GM10847 (cell line): ENCODE results near the gene KIF26B.

Source experiments
- POLR2A ChIP-seq: IDR thresholded peaks from 2 replicates; pipeline ENCODE4 v1.6.1; 2011; ENCODE audit not compliant: insufficient read length; ENCODE audit errors: extremely low read depth

Gene KIF26B

GRCh38 chr1:245128381-245129101 is 26.2 kb upstream of the KIF26B start:
- no peak for TF ChIP-seq POLR2A

GRCh38 chr1:245129319-245130240 is 25.2 kb upstream of the KIF26B start:
- no peak for TF ChIP-seq POLR2A

GRCh38 chr1:245131026-245131393 is 23.8 kb upstream of the KIF26B start:
- no peak for TF ChIP-seq POLR2A

- TF ChIP-seq POLR2A: no peak
Measured at GRCh38 chr1:245132771-245133170, 22.0 kb upstream of the KIF26B start.

- TF ChIP-seq POLR2A: no peak
Measured at GRCh38 chr1:245133995-245134715, 20.6 kb upstream of the KIF26B start.

GRCh38 chr1:245142171-245142798 is 12.5 kb upstream of the KIF26B start:
- no peak for TF ChIP-seq POLR2A

- TF ChIP-seq POLR2A: no peak
Measured at GRCh38 chr1:245142976-245143375, 11.8 kb upstream of the KIF26B start.

GRCh38 chr1:245143849-245144248 is 10.9 kb upstream of the KIF26B start:
- no peak for TF ChIP-seq POLR2A

- no peak for TF ChIP-seq POLR2A
Measured at GRCh38 chr1:245148069-245148468, 6.7 kb upstream of the KIF26B start.

- TF ChIP-seq POLR2A: no peak
Measured at GRCh38 chr1:245148861-245149260, 5.9 kb upstream of the KIF26B start.

GRCh38 chr1:245153081-245153551 is 1.7 kb upstream of the KIF26B start:
- no peak for TF ChIP-seq POLR2A

GRCh38 chr1:245153552-245154428 is 995 bp upstream of the KIF26B start:
- no peak for TF ChIP-seq POLR2A

GRCh38 chr1:245155272-245156040 is 671 bp downstream of the KIF26B start:
- TF ChIP-seq POLR2A: no peak
